Measurements from ENCODE around the gene STX1A.

STX1A gene

DNA sequence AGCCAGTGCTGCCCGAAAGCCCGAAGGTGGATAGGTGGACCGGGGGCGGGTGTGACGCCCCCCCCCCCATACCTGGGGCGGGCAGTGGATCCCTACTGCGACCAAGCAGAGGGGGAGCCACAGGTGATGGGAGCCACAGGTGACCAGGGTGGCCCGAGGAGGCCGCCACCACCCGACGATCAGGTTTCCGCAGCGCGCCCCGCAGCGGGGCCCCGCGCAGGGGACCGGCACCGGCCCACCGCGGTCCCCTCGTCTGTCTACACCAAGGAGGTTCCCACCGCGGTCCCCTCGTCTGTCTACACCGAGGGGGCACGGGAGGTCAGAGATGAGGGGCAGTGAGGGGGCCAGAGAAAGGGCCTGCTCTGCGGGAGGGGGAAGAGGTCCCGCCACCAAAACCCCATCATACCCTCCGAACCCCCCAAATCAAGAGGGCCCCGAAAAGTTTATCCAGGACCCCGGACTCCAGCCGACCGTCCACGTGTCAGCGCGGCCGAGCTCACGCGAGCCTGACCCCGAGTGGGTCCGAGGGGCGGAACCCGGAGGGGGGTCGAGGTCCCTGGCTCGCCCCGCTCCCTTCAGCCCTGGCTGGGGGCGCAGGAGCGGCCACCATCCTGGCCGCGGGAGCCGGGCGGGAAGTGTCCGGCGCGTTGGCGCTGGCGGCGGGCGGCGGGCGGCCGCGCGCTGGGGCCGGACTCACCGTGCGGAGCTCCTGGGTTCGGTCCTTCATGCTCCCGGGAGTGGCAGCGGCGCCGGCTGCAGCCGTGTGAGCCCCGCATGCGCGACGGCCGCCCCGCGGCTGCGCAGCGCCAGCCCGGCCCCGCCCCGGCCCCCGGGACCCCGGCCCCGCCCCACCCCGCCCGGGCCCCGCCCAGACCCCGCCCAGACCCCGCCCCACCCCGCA, at the start of gene STX1A:
Gene STX1A (minus strand): TSS at position 765 of the 901 bp plus-strand sequence. CDS start 38 bp downstream, at position 727.
- ATAC-seq (peak; percentile 52), DNase-seq (peak; percentile 79)

DNA sequence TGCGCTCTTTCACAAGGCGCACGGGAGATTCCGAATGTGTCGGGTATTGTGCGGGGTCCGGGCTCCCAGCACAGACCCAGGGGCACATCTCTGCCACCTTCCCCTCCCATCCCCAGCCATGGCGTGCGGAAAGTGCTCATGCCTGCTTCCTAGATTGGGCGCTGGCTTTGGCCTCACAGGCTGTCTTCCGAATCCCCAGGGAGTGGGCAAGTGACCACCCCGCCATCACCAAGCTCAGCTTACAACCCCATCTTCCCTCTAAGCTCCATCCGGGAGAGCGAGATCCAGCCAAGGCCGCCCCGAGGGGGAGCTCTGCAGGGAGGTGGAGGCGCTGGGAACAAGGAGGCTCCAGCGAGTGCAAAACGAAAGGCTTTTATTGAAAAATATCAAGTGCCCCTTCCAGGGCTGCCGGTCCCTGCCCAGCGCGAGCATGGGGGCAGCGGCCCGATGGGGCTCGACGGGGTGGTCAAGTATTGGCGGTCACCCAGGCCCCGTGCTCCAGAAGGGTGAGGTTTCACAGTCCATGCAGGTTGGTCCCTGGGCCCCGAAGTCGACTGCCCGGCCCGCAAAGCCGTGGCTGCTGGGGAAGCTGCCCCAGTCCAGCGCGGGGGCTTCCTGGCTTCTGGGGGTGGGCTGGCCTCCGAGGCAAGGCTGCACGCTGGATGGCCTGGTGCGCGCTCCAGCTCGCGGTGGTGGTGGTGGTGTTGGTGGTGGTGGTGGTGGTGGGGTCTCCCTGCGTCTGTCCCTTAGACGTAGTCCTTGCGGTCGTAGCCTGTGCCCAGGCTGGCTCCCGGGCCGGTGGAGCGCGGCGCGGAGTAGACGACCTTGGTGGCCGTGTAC, 49.4 kb upstream of the STX1A start:
- ATAC-seq, result no peak
- no peak for DNase-seq

DNA sequence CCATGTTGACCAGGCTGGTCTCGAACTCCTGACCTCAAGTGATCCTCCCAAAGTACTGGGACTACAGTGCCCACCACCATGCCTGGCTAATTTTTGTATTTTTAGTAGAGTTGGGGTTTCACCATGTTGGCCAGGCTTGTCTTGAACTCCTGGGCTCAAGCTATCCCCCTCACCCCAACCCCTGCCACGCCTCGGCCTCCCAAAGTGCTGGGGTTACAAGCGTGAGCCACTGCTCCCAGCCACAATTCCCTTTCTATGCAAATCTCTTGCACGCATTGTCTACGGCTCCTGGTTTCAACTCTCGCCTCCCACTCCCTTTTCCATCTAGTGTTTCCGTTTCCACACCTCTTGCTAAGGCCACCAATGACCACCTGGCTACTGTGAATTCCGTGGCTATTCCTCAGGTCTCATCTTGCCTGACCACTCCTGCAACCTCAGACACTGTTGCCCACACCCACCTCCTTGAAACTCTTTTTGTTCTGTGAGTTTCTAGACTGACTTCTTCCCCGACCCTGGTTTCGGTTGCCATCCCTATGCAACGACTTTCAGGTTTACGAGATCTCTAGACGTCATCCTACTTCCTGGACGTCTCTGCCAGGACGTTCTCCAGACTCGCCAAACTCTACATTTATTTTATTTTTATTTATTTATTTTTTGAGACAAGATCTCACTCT, 47.2 kb upstream of the STX1A start:
- no peak for DNase-seq
- ATAC-seq, result peak; percentile 12

DNA sequence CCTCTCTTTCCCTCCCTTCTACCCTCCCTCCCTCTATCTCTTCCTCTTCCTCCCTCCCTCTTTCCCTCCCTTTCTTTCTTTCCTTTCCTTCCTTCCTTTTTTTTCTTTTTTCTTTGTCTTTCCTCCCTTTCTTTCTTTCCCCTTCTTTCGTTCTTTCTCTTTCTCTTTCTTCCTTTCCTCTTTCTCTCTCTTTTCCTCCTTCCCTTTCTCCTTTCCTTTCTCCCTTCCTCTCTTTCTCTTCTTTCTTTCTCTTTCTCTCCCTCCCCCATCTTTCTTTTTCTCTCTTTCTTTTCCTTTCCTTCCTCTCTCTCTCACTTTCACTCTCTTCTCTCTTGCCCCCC, 43.2 kb upstream of the STX1A start:
- ATAC-seq (no peak), DNase-seq (no peak)

DNA sequence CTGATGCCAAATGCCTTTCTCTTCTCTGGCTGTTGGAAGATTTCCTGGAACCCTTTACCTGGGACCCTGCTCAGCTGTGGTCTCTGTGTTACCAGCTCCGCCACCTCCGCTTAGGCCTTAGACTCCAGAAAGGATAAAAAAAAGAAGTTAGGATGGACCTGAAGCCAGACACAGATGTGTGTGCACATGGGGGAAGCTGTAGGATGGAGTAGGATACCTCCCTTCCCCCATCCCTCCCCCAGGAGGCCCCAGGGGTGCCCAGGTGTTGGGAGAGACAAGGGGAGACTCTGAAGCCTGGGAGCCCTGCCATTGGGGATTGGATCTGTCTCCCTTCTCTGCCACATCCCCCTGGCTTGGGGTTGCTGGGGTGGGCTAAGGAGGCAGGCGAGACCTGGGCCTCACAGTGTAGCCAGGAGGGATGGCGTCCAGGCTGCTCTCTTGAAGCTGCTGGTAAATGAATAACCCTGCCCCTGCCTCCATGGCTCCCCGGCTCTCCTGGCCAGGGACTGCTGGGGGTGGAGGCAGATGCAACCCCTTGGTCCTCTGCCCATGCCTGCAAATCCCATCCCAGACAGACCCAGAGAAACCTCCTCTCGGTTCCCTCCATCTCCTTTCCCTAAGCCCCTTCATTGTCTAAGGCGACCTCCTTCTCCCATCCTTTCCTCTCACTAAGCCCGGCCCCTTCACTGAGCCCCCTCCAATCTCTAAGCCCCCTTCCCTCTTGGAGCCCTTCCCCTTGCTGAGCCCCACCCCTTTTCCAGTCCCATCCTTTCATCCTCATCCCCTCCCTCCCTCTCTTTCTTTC, 42.6 kb upstream of the STX1A start:
- ATAC-seq (no peak), DNase-seq (no peak)

DNA sequence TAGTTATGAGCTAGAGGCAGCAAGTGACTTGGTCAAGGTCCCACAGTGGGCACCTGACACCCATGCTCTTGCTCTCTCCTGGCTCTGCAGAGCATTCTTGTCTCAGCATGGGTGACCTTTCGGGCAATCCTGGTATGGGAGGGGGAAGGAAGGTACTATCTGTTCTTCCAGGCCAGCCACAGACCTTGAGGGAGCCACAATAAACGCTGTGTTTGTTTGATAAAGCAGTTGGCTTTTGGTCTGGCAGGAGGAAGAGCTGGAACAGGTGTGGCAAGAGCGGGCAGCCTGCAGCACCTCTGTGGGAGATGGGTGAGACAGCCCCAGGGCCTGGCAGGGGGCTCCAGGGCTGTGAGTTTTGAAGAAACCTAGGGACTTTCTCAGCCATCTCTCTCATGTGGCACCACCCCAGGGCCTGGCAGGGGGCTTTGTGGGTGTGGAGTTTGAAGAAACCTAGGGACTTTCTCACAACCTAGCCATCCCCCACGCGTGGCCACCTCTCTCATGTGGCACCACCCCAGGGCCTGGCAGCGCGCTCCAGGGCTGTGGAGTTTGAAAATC, 39.2 kb upstream of the STX1A start:
- ATAC-seq (no peak), DNase-seq (no peak)

DNA sequence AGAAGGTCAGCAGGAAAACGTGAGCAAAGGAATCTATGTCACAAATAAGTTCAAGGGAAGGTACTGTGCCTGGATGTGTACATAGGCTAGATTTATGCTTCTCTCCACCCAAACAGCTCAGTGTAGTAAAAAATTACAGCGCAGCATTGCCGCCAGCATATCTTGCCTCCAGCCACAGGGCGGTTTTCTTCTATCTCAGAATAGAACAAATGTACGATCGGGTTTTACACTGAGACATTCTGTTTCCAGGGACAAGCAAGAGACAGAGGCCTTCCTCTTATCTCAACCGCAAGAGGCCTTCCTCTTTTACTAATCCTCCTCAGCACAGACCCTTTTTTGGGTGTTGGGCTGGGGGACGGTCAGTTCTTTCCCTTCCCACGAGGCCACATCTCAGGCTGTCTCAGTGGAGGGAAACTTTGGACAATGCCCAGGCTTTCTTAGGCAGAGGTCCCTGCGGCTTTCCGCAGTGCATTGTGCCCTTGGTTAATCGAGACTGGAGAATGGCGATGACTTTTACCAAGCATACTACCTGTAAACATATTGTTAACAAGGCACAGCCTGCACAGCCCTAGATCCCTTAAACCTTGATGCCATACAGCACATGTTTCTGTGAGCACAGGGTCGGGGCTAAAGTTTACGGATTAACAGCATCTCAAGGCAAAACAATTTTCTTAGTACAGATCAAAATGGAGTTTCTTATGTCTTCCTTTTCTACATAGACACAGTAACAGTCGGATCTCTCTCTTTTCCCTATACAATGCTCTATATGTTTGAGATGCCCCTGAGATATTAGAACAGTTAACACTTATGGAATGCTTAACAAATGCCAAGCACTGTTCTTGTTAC, 30.7 kb upstream of the STX1A start:
- no peak for DNase-seq
- no peak for ATAC-seq

DNA sequence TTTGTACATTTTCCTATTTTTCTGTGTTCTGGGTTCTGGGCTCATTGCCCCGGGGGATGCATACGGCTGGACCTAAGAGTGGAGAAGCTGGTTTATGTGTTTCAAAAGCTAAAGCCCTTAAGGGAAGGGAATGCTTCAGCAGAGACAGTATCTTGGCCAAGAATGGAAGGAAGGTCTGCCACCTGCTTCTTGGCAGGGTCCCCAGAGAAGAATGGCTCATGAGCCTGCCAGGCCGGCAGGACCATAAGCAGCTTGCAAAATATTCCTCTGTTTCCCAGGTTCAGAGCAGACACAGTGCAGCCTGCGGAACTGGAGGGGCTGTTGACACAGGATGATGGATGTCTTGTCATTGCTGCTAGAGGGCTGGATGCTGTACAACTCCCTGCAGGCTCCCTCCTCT, 26.9 kb upstream of the STX1A start:
- ATAC-seq (no peak), DNase-seq (no peak)

DNA sequence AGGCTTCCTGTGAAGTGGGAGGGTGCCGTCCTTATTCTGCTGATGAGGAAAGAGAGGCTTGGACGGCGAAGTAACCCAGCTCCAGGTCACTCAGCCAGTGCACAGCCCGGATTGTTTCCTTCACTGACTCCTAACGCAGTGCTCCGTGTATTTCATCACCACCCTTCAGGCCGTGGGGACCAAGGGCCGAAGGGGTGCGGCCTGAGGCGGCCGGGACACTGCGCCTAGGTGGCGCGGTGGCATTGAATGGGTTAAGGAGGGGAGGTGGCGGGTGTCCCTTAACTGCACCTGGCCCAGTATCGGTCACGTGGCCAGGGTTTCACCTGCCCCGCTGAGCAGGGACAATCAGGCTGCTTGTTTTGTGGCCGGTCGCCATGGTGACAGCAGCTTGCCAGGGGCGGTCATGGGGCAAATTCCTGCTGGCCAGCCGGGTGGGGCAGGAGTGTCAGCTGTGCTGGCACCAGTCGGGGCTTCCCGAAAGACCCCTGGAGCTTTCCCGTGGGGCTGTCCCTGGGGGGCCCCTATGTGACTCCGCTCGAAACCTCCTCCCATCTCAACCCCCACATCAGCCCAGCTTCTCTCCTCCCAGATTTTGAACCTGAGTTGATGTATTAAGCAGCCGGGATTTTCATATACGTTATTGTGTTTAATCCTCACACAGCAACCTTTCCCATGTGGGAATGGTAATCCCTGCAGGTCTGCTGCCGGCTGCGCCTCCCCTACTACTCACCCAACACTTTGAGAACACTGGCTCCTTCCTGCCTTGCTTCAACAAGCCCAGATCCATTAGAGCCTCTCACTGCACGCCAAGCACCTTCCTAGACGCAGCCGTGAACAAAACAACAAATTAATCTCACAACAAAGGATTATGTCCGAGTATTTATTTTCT, 23.5 kb upstream of the STX1A start:
- no peak for ATAC-seq
- DNase-seq, result no peak

DNA sequence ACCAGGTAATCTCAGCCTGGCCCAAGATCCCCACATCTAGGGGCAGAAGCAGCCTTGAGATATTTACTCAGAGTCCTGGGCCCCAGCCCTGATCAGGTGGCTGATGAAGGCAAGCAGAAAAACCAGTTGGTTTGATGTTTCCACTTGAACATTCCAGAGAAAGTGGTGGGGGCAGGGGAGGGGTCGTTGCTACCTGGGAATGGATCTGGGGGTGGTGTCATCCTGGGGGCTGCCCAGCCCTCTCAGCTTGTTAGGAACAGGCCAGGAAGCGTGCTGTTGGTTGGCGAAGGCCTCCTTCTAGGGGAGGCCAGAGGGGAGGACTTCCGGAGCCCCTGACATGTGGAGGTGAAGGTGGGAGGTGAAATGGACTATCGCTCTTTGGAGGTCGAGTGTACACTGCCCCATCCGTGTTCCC, 22.9 kb upstream of the STX1A start:
- ATAC-seq (no peak), DNase-seq (no peak)

DNA sequence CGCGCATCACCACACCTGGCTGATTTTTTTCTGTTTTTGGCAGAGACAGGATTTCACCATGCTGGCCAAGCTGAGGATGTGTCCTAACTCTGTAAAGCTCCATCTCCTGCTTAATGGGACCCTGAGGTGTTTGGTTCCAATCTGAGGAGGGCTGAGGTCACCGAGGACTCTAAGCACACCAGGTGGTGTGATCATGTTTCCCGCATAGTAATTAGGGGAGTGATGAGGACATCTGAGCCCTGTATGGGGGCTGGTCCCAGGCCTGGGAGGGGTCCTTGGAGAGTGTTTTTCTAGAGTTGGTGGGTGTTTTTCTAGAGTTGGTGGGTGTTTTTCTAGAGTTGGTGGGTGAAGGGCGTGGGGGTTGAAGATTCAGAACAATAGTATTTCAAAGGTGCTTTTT, 22.1 kb upstream of the STX1A start:
- ATAC-seq, result no peak
- DNase-seq, result no peak

DNA sequence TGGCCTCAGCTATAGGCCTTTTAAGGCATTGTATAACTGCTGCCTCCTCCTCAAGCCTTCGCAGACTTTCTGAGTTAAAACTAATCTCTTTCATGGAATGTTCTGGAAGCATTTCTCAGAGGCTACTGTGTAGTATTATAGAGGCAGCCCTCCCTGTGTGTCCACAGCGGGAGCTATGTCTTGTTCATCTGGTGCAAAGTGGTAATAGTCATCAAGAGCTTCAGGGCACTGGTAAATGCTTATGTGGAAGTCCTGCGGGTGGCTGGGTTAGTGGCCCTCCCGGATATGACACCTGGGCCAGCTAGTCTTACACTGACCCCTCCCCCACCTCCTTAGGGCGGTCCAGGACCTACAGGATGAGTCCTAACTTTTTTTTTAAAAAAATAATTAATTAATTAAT, 21.3 kb upstream of the STX1A start:
- DNase-seq (no peak), ATAC-seq (no peak)

DNA sequence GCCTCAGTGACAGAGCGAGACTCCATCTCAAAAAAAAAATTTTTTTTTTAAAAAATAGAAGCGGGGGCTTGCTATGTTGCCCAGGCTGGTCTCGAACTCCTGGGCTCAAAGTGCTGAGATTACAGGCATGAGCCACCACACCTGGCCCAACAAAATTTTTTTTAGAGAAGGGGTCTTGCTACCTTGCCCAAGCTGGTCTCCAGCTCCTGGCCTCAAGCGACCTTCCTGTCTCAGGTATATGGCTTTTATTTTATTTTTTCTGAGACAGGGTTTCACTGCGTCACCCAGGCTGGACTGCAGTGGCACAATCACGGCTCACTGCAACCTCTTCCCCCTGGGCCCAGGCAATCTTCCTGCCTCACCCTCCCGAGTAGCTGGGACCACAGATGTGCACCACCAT, 20.7 kb upstream of the STX1A start:
- no peak for DNase-seq
- no peak for ATAC-seq

DNA sequence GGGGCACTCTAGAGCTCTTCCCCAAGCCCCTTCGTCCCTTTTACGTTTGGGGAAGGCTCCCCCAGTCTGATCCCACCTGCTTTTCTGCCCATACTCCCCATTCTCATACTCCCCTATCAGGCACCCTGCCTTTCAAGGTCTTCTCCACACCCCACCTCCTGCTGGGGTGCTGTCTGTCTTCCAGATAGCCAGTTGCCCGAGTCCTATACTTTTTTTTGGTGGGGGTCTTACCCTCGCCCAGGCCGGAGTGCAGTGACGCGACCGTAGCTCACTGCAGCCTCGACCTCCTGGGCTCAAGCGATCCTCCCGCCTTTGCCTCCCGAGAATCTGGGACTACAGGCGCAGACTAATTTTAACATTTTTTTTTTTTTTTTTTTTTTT, 19.9 kb upstream of the STX1A start:
- DNase-seq (no peak), ATAC-seq (no peak)

DNA sequence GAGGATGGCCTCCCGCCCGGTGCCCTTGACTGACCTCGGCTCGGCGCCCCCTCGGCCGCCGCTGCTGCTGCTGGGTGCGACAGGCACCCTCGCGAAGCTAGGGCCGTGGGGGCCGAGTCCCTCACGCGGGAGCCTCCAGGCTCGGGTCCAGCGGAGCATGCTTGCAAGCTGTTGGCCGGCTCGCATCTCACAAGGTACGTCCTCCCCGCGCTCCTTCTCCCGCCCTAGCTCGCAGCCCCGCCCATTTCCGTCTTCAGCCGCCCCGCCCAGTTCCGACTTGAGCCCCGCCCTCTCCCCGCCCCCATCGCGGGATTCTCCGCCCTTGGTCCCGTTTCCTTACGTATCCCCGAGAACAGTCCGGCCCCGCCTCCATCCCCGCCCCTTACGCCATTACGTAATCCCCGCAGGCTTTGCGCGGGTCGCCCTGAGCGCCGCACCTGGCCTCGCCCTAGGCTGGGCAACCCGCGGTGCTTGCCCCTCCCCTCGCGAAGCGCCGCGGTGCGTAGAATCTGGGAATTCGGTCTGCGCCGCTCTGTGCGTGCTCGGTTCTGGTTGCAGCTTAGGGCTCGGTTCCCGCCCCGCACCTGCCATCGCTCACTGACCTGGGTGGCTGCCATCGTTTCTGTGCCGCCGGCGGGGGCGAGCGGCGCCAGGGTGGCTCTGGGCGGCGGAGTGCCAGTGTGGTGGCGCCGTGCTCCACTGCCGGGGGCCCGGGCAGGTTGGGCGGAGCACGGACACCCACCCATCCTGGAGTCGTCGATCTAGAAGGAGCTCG, 19.3 kb upstream of the STX1A start, which contains the start of gene ABHD11:
Gene ABHD11 (minus strand): TSS at position 191 of the 775 bp plus-strand sequence. CDS start 32 bp downstream, at position 159.
- ATAC-seq (peak; percentile 92), DNase-seq (peak; percentile 99)

DNA sequence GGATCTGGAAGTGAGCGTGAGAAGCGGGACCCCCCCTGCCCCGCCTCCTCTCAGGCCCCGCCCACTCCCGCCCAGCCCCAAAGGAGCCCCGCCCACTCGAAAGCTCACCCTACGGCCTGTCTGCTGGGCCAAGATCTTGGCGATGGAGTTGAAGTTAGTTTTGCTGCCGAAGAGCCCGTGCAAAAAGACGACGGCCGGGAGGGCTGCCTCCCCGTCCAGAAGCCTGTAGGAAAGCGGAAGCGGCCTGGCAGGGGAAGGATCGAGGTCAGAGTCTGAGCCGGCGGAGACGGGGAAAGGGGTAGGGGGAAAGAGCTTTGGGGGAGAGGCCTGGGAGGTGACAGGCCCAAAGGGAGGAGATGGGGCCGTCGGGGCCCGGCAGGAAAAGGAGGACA, 18.7 kb upstream of the STX1A start:
- DNase-seq, result peak; percentile 78

DNA sequence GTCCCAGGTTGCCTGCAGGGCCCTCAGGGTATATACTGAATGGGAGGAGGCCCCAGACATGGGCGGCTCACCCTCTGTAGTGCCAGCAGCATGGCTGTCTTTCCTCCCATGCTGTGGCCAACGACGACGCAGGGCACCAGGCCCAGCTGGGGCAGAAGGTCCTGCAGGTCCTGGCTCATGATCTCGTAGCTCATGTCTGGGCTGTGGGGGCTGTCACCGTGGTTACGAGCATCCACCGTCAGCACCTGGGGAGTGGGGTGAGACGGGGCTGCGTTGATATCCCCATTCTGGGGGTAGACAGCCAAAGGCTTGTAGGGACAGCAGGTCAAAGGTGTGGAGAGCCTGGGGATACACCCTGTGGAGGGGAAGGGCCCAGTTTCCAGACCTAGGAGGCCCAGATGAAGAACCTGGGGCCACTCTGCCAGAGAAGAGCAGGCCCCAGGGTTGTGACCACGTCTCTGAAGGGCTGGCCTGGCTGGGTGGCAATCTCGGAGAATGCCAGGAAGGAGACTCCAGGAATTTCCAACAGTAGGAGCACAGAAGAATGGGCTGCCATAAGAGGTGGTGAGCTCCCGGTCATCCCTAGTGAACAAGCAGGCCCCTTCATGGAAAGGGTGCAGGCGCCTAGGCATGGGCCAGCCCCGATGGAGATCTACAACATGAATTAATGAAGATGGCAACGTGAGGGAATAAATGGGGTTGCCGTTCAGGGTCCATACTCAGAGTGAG, 18.2 kb upstream of the STX1A start:
- ATAC-seq (no peak), DNase-seq (no peak)

More for the DNA sequence above, 18.7 kb upstream of the STX1A start:
- ATAC-seq, result peak; percentile 7

DNA sequence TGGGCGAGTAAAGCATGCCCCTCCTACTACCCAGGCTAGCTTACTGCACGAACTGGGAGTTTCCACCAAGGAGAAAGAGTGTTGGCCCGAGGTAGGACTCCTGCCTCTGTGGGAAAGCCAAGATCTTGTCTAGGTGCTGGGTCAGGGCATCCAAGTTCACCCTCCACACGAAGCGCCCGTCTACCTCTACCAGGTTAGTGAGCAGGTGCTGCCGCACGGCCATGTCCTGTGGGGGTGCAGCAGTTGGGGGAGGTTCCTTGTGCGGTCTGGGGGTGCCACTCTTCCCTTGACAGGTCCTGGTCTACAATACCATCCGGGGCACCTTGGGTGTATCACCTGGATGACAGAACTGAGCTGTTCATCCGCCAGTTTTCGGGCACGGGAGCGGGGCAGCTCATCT, 17.4 kb upstream of the STX1A start:
- DNase-seq (no peak), ATAC-seq (no peak)

All from stimulated activated naive CD8-positive, alpha-beta T cell treated with anti-CD3 and anti-CD28 coated beads, Interleukin-15, Interleukin-2, amounts not matched to agents 100 U/mL and 50 U/mL, for 24 hours (primary cell).